PC-3 (cell line): ENCODE measurements around the gene CIB4.

Experiments used
- EZH2 ChIP-seq: fragments of 300-600 bp; sonication (generic); IDR thresholded peaks from one replicate; pipeline ENCODE4 v1.6.1; 2017; ENCODE audit warnings: antibody characterized with exemption, mild to moderate bottlenecking, low read length; ENCODE audit not compliant: unreplicated experiment
- EZH2phosphoT487 ChIP-seq: fragments of 300-600 bp; sonication (generic); IDR thresholded peaks from 2 replicates; pipeline ENCODE4 v1.6.1; 2018; ENCODE audit warnings: mild to moderate bottlenecking, antibody characterized with exemption, low read length, borderline replicate concordance
- TF ChIP-seq, protein P1 (sequence below): fragments of 300-600 bp; sonication (generic); conservative IDR thresholded peaks from 2 replicates; pipeline ENCODE4 v1.5.1; 2017; ENCODE audit warnings: antibody characterized with exemption, low read depth, mild to moderate bottlenecking, low read length

- TF ChIP-seq, protein P1, sequence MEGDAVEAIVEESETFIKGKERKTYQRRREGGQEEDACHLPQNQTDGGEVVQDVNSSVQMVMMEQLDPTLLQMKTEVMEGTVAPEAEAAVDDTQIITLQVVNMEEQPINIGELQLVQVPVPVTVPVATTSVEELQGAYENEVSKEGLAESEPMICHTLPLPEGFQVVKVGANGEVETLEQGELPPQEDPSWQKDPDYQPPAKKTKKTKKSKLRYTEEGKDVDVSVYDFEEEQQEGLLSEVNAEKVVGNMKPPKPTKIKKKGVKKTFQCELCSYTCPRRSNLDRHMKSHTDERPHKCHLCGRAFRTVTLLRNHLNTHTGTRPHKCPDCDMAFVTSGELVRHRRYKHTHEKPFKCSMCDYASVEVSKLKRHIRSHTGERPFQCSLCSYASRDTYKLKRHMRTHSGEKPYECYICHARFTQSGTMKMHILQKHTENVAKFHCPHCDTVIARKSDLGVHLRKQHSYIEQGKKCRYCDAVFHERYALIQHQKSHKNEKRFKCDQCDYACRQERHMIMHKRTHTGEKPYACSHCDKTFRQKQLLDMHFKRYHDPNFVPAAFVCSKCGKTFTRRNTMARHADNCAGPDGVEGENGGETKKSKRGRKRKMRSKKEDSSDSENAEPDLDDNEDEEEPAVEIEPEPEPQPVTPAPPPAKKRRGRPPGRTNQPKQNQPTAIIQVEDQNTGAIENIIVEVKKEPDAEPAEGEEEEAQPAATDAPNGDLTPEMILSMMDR, result no peak
- TF ChIP-seq EZH2 (no peak), EZH2phosphoT487 (no peak)
Observed at GRCh38 chr2:26608557-26608956, 32.6 kb downstream of the CIB4 start.
